NCI-H2227 treated with DMSO at 0.1 percent for 48 hours (cell line): ENCODE results near the gene NFKBIB.

Experiments used
- DNase-seq: peaks from one replicate; lab custom pipeline; 2025; lab: John Stamatoyannopoulos, UW

Gene NFKBIB

DNA sequence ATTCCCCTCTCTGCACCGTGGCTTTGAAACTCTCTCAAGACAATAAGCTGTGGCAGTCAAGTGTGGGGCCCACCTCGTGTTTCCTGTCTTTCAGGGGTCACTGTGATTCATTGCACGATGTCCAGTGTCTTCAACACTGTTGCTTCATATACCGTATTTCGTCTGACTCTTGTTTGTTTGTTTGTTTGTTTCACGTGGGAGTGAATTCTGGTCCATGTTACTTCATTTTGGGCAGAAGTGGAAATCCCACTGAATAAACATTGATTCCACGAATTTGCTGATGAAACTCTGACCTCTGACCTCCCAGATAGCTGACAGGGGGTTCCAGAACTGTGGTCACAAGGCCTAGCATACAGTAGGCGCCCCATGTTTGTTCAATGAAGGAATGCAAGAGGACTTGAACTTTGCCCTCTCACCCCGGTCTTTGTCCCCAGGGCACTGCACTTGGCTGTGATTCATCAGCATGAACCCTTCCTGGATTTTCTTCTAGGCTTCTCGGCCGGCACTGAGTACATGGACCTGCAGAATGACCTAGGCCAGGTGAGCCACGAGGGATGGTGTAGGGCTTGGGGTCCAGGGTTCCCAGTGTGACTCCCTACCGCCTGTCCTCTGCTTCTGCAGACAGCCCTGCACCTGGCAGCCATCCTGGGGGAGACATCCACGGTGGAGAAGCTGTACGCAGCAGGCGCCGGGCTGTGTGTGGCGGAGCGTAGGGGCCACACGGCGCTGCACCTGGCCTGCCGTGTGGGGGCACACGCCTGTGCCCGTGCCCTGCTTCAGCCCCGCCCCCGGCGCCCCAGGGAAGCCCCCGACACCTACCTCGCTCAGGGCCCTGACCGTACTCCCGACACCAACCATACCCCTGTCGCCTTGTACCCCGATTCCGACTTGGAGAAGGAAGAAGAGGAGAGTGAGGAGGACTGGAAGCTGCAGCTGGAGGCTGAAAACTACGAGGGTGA is 5.1 kb downstream of the NFKBIB start:
- DNase-seq = no peak

GRCh38 chr19:38905620-38906019 is 5.9 kb downstream of the NFKBIB start:
- DNase-seq = no peak

- no peak for DNase-seq
These were observed 7.5 kb downstream of the NFKBIB start for GRCh38 chr19:38907227-38907626.

DNA sequence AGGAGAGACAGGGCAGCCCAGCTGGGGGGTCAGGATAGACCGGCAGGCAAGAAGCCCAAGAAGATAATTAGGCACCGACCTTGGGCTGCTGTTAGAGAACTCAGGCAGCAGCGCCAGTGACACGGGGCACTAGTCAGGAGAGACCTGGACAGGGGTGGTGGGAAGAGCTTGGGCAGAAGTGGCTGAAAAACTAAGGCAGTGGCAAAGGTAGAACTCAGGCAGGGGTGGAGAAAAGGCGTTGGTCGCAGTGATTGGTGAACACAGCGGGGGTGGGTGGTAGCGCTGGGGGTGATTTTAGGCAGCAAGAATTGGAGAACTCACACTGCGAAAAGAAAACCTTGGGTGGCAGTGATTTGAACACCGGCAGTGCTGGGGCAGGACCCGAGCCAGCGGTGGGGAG is 7.9 kb downstream of the NFKBIB start:
- no peak for DNase-seq

GRCh38 chr19:38908911-38909310 is 9.1 kb downstream of the NFKBIB start:
- no peak for DNase-seq

DNA sequence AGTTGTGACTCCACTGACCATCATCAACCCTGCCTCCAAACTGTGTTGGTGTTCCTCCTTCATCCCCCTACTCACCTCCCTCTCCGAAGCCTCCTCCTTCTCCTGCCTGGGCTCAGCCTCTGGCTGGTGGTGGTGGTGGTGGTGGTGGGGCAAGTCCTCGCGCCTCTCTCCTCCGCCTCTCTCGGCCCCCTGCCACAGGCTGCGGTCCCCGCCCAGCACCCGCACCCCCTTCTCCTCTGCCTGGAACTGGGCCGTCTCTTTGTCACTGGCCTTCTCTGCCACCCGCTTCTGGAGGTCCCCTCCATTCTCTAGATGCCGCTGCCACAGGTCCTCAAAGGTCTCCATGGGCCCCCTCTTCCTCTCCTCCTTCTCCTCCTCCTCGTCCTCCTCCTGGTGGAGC is 10.7 kb downstream of the NFKBIB start:
- no peak for DNase-seq

GRCh38 chr19:38911388-38912001 is 11.7 kb downstream of the NFKBIB start:
- DNase-seq = no peak

- DNase-seq = no peak
These were observed 13.1 kb downstream of the NFKBIB start for GRCh38 chr19:38912600-38913514.

- no peak for DNase-seq
These were observed 14.2 kb downstream of the NFKBIB start for GRCh38 chr19:38913958-38914357.

GRCh38 chr19:38915329-38916321 is 15.9 kb downstream of the NFKBIB start:
- DNase-seq = no peak

GRCh38 chr19:38917516-38917915 is 17.7 kb downstream of the NFKBIB start:
- no peak for DNase-seq

DNA sequence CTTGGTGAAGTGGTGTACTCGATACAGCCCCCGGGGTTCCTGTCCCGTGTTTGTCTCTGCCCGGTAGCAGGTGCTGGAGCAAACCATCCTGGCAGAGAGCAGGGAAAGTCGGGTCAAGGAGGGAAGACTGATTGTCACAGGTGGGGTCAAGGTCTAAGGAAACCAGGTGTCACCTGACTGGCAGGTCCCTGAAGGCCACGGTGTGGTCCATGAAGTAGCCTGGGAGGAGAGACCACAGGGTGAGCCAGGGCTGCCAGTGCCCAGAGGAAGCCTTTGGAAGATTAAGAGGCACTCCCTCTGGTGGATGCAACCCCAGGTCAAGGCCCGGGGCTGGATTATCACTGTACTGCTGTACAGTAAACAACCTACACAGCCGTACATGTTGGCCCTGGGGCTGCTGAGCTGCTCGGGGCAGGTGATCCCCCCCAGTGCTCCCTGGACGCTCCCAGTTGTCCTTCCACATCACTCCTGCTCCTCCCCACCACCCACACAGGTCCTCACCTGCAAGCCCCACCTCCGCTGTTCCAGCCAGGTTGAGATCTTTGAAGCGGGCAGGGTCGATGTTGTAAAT is 18.2 kb downstream of the NFKBIB start:
- no peak for DNase-seq

DNA sequence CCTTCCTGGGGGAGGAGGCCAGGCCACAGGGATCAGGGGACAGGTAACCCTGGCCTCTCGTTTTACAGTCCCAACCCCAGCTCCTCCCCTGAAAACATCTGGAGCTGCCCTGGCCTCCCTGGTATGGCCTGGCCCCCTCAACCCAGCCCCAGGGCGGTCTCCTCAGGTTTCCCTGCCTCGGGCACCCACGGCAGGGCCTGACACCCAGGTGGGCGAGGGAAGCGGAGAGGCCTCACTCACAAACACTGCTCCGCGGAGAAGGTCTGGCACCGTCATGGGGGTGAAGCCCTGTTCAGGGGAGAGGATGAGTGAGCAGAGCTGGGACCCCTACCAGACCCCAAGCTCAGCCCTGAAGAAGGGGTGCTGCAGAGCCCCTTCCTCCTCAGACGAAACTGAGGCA is 18.8 kb downstream of the NFKBIB start:
- DNase-seq = no peak

DNA sequence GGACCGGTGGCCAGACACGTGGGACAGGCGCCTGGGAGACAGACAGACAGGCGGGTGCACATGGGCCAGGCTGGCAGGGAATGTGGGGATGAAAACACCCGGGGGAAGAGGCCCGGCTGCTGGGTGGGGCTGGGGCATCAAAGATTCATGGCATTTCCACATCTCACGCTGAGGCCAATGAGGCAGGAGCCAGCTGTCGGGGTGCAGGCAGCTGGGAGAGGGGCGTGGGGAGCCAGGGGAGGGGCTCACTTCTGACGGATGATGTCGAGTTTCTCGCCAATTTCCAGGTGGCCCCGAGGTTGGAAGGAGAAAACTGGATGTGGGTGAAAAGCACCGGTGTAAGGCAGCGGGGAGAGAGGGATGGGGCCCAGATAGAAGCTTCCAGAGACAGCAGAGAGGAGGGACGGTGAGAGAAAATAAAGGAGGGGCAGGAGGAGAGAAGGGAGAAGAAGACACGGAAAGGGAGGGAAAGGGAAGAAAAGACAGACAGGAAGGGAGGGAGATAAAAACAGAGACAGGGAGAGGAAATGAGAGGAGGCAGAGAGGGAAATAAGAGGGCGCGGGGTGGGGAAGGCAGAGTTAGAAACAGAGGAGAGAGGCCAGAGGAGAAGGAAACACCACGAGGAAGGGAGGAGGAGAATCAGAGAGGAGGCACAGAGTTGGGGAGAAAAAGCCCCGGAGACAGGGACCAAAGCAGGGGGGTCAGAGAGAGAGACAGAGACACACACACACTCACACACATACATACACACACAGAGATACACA is 20.2 kb downstream of the NFKBIB start:
- DNase-seq = no peak

DNA sequence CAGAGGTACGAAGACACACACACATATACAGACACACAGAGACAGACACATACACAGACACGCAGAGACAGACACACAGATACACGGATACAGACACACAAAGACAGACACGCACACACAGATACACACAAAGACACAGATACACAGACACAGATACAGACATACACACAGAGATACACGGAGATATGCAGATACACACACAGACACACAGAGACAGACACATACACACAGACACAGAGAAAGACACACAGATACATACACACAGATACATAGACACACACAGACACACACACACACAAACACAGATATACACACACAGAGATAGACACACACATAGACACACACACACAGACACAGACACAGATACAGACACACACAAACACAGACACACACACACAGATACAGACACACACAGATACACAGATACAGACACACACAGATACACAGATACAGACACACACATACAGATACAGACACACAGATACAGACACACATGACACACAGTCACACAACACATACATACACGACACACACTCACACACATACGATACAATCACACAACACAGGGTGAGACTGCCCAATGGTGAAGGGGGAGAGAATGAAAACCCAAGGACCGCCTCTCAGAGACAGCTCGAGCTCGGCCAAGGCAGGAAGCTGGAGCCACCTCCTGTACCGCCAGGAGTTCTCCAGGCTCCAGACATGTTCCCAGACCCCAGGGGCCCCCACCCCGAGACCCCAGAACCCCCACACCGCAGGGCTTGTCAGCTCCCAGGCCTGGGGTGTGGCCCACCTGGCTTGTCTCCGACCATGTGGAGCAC is 21.0 kb downstream of the NFKBIB start:
- DNase-seq = no peak

- no peak for DNase-seq
These were observed 21.9 kb downstream of the NFKBIB start for GRCh38 chr19:38921420-38922274.

DNA sequence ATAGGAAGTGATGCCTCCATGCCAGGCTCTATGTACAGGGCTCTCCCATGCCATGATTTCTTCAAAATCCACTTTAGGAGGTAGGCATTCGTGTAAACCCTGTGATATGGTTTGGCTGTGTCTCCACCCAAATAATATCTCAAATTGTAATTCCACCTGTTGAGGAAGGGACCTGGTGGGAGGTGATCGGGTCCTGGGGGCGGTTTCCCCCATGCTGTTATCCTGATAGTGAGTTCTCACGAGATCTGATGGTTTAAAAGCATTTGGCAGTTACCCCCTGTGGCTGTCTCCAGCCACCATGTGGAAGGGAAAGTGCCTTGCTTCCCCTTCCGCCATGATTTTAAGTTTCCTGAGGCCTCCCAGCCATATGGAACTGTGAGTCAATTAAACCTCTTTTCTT is 22.7 kb downstream of the NFKBIB start:
- DNase-seq = no peak

- DNase-seq = no peak
These were observed 24.6 kb downstream of the NFKBIB start for GRCh38 chr19:38924388-38924787.
